Suprapubic skin (tissue), 4 donors: Measurements from ENCODE around the gene OTUD5. TPM values are rescaled to one million over a fixed set of nuclear protein-coding genes. Genes with fewer than 3 reads are reported as not detected.
"Not testable (repeated sequence)": the region's sequence is repeated elsewhere in the genome, so short reads cannot be mapped to it uniquely, and the experiment has no call there.

Experiments used
- DNase-seq, 2 donors: peaks; one replicate each; pipeline ENCODE4 v3.0.0-alpha.2; 2019; ENCODE audit warnings: low spot score in 2 of 2
- H3K27ac ChIP-seq: fragments of 200-600 bp; sonication (generic); one replicate; pipeline ENCODE4 v1.5.1; 2019
- H3K27me3 ChIP-seq: fragments of 200-600 bp; sonication (generic); one replicate; pipeline ENCODE4 v1.5.1; 2019
- H3K36me3 ChIP-seq: fragments of 200-600 bp; sonication (generic); one replicate; pipeline ENCODE4 v1.5.1; 2019
- H3K4me1 ChIP-seq: fragments of 200-600 bp; sonication (generic); one replicate; pipeline ENCODE4 v1.5.1; 2019
- H3K4me3 ChIP-seq: fragments of 200-600 bp; sonication (generic); one replicate; pipeline ENCODE4 v1.5.1; 2019; ENCODE audit warnings: mild to moderate bottlenecking
- H3K9me3 ChIP-seq: fragments of 200-600 bp; sonication (generic); one replicate; pipeline ENCODE4 v1.5.1; 2019
- CTCF ChIP-seq, 2 donors: fragments of 200-600 bp in 1 of 2; fragments of 450-650 bp in 1 of 2; sonication (generic) in 1 of 2; IDR thresholded peaks; one replicate each; pipeline ENCODE4 v1.5.1; 2016 to 2019; ENCODE audit warnings: antibody characterized with exemption in 2 of 2, mild to moderate bottlenecking in 1 of 2, moderate library complexity in 1 of 2
- EP300 ChIP-seq: sonication (generic); formaldehyde crosslinking; IDR thresholded peaks from one replicate; pipeline ENCODE4 v1.6.1; 2017; ENCODE audit warnings: antibody characterized with exemption
- POLR2A ChIP-seq, 2 donors: fragments of 450-650 bp; IDR thresholded peaks; one replicate each; pipeline ENCODE4 v1.6.1; 2017; ENCODE audit warnings: antibody characterized with exemption in 2 of 2, mild to moderate bottlenecking in 2 of 2, moderate library complexity in 2 of 2
- POLR2AphosphoS5 ChIP-seq, 3 donors: sonication (generic); formaldehyde crosslinking; IDR thresholded peaks; one replicate each; pipeline ENCODE4 v1.6.1; 2017; ENCODE audit warnings: antibody characterized with exemption in 3 of 3
- WGBS: methylation state at CpG from one replicate; pipeline ENCODE4 v1.1.5; 2018; 5-methylcytosine and 5-hydroxymethylcytosine counted together
- total RNA-seq, 4 donors: library from RNA; depleted of rRNA; stranded (reverse); fragments of >200 nt; gene quantifications; one replicate each; pipeline ENCODE4 v1.1.0, GENCODE V29; 2016

Gene OTUD5
- total RNA-seq, 4 donors from 2014 or later, result 32.3 to 50.1 (median 46.2) TPM

GRCh38 chrX:48890934-48891401, 66.4 kb downstream of the OTUD5 start:
- WGBS, result 32% methylated on average over 32 of the region's 35 CpGs
- Histone ChIP-seq H3K4me1 (peaks cover 5% of the 10 kb centered on the region), H3K27ac (peak overlapping the region; percentile 81), H3K9me3 (no peaks in the 10 kb centered on the region), H3K4me3 (peak overlapping the region; percentile 69), H3K36me3 (peaks cover 9% of the 10 kb centered on the region), H3K27me3 (no peaks in the 10 kb centered on the region)
- peak in 1 of 2 donors; percentile 69 for DNase-seq
- TF ChIP-seq CTCF (IDR thresholded peaks at IDR 0.05) (no peak), EP300 (no peak), POLR2AphosphoS5 (IDR thresholded peaks at IDR 0.05) (no peak), POLR2A (IDR thresholded peaks at IDR 0.05) (no peak)

GRCh38 chrX:48890296-48890925, 67.0 kb downstream of the OTUD5 start:
- H3K27ac ChIP-seq, result peak overlapping the region; percentile 81
- 44% methylated on average over 15 of the region's 15 CpGs for WGBS
- peaks cover 9% of the 10 kb centered on the region for H3K36me3 ChIP-seq
- DNase-seq, result peak in 1 of 2 donors; percentile 62
- H3K27me3 ChIP-seq, result no peaks in the 10 kb centered on the region
- peaks cover 5% of the 10 kb centered on the region for H3K4me1 ChIP-seq
- peak overlapping the region; percentile 69 for H3K4me3 ChIP-seq
- H3K9me3 ChIP-seq, result no peaks in the 10 kb centered on the region
- no peak for TF ChIP-seq EP300
- TF ChIP-seq CTCF (IDR thresholded peaks at IDR 0.05), result no peak
- TF ChIP-seq POLR2A (IDR thresholded peaks at IDR 0.05), result no peak
- no peak for TF ChIP-seq POLR2AphosphoS5 (IDR thresholded peaks at IDR 0.05)

GRCh38 chrX:48886586-48886985, 70.8 kb downstream of the OTUD5 start:
- H3K27me3 ChIP-seq, H3K27ac ChIP-seq, H3K4me3 ChIP-seq, H3K4me1 ChIP-seq, H3K36me3 ChIP-seq, H3K9me3 ChIP-seq: not testable (repeated sequence)
- peak in 1 of 2 donors; percentile 13 for DNase-seq
- 84% methylated on average over 5 of the region's 5 CpGs for WGBS

- 73% methylated on average over 10 of the region's 10 CpGs for WGBS
- peak in 1 of 2 donors; percentile 19 for DNase-seq
Measured at GRCh38 chrX:48883729-48884128, 73.7 kb downstream of the OTUD5 start.

GRCh38 chrX:48876944-48877343, 80.5 kb downstream of the OTUD5 start:
- not testable (repeated sequence) for H3K9me3 ChIP-seq, H3K36me3 ChIP-seq, DNase-seq, H3K4me3 ChIP-seq, H3K4me1 ChIP-seq, H3K27ac ChIP-seq, H3K27me3 ChIP-seq
- 65% methylated on average over 4 of the region's 4 CpGs for WGBS

More at GRCh38 chrX:48883729-48884128, 73.7 kb downstream of the OTUD5 start:
- no peaks in the 10 kb centered on the region for H3K9me3 ChIP-seq
- no peak for TF ChIP-seq CTCF (IDR thresholded peaks at IDR 0.05)
- TF ChIP-seq POLR2AphosphoS5 (IDR thresholded peaks at IDR 0.05), result no peak
- no peak for TF ChIP-seq EP300
- TF ChIP-seq POLR2A (IDR thresholded peaks at IDR 0.05), result no peak
- H3K27ac ChIP-seq, result no peak overlapping the region
- H3K27me3 ChIP-seq, result no peaks in the 10 kb centered on the region
- no peak overlapping the region for H3K4me3 ChIP-seq
- H3K36me3 ChIP-seq, result no peaks in the 10 kb centered on the region
- H3K4me1 ChIP-seq, result no peaks in the 10 kb centered on the region

Other genes starting within 250 kb of the OTUD5 start
- not detected for gene GLOD5, start 195.9 kb downstream of the OTUD5 start, total RNA-seq
- gene GATA1, start 171.0 kb downstream of the OTUD5 start, total RNA-seq, result not detected
- 100 to 1,000 TPM in 1 of 4 donors, 10 to 100 TPM in 3; 67.3 to 129 (median 93.2) TPM for gene HDAC6, start 155.5 kb downstream of the OTUD5 start, total RNA-seq
- gene ERAS, start 131.1 kb downstream of the OTUD5 start, total RNA-seq, result not detected
- gene PCSK1N, start 122.0 kb downstream of the OTUD5 start, total RNA-seq, result 1 to 10 TPM; 1.5 to 9.0 (median 2.4) TPM
- 10 to 100 TPM; 40.8 to 60.5 (median 43.4) TPM for gene TIMM17B, start 59.8 kb downstream of the OTUD5 start, total RNA-seq
- gene PQBP1, start 59.7 kb downstream of the OTUD5 start, total RNA-seq, result 10 to 100 TPM; 51.8 to 88.3 (median 71.9) TPM
- gene SLC35A2, start 46.0 kb downstream of the OTUD5 start, total RNA-seq, result 10 to 100 TPM; 17.1 to 32.3 (median 24.3) TPM
- gene PIM2, start 38.6 kb downstream of the OTUD5 start, total RNA-seq, result 10 to 100 TPM in 1 of 4 donors, 1 to 10 TPM in 3; 6.2 to 18.2 (median 8.7) TPM
- gene KCND1, start 14.2 kb upstream of the OTUD5 start, total RNA-seq, result 1 to 10 TPM in 3 of 4 donors, under 1 TPM in 1; 0.55 to 2.8 (median 1.3) TPM
- 10 to 100 TPM; 26.8 to 67.7 (median 35.2) TPM for gene GRIPAP1, start 44.7 kb upstream of the OTUD5 start, total RNA-seq
- 10 to 100 TPM; 40.4 to 54.9 (median 50.3) TPM for gene TFE3, start 85.8 kb upstream of the OTUD5 start, total RNA-seq
- gene CCDC120, start 101.4 kb upstream of the OTUD5 start, total RNA-seq, result 10 to 100 TPM; 36.6 to 43.3 (median 38.1) TPM
- gene PRAF2, start 116.4 kb upstream of the OTUD5 start, total RNA-seq, result 10 to 100 TPM in 2 of 4 donors, 1 to 10 TPM in 2; 4.6 to 15.6 (median 9.2) TPM
- 100 to 1,000 TPM in 1 of 4 donors, 10 to 100 TPM in 3; 65.8 to 122 (median 86.8) TPM for gene WDR45, start 122.3 kb upstream of the OTUD5 start, total RNA-seq
- 10 to 100 TPM; 27.7 to 31.7 (median 28.9) TPM for gene GPKOW, start 166.1 kb upstream of the OTUD5 start, total RNA-seq
- 10 to 100 TPM in 2 of 4 donors, 1 to 10 TPM in 2; 4.9 to 14.9 (median 9.0) TPM for gene MAGIX, start 205.2 kb upstream of the OTUD5 start, total RNA-seq
- gene PLP2, start 214.3 kb upstream of the OTUD5 start, total RNA-seq, result 100 to 1,000 TPM; 159 to 250 (median 205) TPM
- gene PRICKLE3, start 228.8 kb upstream of the OTUD5 start, total RNA-seq, result 10 to 100 TPM; 20.8 to 47.9 (median 31.1) TPM
- gene SYP, start 242.6 kb upstream of the OTUD5 start, total RNA-seq, result 1 to 10 TPM in 2 of 4 donors, under 1 TPM in 1, not detected in 1; 0.30 to 1.6 (median 1.3) TPM